Islet of Langerhans (tissue), 1 donor: ENCODE results near the gene HLA-C.
"Not testable (repeated sequence)": the region's sequence is repeated elsewhere in the genome, so short reads cannot be mapped to it uniquely, and the experiment has no call there.

ENCODE experiments used
- FAIRE-seq: peaks from one replicate; lab custom pipeline; 2011; peaks lifted over from hg19 to GRCh38; lab: Jason Lieb, UNC

Gene HLA-C

DNA sequence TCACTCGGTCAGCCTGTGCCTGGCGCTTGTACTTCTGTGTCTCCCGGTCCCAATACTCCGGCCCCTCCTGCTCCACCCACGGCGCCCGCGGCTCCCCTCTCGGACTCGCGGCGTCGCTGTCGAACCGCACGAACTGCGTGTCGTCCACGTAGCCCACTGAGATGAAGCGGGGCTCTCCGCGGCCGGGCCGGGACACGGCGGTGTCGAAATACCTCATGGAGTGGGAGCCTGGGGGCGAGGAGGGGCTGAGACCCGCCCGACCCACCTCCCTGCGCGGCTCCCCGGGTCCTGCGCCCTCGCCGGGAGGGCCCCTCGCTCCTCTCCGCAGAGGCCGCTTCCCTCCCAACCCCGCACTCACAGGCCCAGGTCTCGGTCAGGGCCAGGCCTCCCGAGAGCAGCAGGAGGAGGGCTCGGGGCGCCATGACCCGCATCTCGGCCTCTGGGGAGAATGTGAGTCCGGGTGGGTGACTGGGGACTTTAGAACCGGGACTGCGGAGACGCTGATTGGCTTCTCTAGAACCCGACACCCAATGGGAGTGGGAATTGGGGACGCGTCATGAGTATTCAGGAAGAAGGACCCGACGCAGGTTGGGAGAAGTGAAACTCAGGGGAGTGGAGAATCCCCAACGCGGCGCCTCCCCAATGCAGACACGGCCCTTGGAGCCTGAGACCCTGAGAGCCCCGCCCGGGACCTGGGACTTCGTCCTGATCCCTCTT, at the start of gene HLA-C:
TSS of gene HLA-C (minus strand) at position 452 of the 717 bp plus-strand sequence. CDS start at position 431, 21 bp downstream.
- no peak for FAIRE-seq

DNA sequence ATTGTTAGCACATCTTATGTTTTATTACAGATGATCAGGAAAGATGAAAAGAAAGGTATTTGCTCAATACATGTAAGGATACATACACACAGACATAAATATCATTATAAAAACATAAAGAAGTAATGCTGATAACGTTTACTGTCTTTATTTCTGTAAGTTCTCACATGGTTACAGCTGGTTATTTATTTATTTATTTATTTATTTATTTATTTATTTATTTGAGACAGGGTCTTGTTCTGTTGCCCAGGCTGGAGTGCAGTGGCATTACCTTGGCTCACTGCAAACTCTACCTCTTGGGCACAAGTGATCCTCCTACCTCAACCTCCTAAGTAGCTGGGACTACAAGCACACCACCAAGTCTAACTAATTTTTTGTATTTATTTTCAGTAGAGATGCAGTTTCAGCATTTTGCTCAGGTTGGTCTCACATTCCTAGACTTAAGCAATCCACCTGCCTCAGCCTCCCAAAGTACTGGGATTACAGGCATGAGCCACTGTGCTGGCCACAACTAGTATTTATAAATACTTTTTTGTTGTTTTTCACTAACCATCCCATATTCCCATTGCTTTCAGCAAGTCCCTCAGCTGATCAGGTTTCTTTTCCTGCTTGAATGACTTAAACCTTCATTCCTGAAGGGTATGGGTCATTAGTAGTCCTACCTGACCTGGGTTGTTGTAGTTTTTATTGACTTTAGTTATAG, 49.3 kb upstream of the HLA-C start:
- FAIRE-seq: peak; percentile 27

DNA sequence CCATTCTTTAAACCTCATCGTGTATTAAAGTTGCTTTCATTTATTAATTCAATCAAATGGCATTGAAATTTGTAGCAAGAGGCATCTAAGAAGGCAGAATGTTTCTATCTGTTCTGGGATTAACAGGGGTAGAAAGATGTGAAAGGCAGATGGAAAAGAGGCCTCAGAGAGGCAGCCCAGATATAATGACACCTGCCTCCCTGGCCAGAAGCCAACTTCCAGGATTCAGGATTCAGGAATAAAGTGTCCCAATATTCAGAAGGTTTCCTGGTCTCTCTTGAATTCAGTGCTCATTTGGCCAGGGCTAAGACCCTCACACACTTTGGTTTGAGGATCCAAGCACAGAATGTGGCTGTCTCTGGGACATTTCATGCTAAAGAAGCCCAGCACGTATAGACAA, 45.1 kb upstream of the HLA-C start:
- no peak for FAIRE-seq

- FAIRE-seq: no peak
These were observed 37.7 kb upstream of the HLA-C start for GRCh38 chr6:31309641-31310040.

GRCh38 chr6:31308845-31309175, 36.9 kb upstream of the HLA-C start:
- no peak for FAIRE-seq

- no peak for FAIRE-seq
These were observed 36.4 kb upstream of the HLA-C start for GRCh38 chr6:31308050-31308844.

DNA sequence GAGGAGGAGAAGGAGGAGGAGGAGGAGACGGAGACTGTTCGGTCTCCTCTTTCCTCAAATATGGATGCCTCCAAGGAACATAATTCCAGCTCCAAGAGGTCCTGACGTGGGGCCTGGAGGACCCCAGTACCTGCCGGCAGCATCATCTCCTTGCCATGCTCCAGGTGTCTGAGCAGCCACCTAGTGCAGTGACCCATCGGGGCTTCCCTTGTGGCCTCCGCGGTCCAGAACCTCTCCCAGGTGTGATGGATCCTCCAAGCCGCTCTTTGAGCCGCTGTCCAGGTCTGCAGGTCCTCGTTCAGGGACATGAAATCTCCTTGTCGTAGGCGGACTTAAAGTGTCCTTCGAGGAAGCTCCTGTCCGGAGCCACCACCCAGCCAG, 35.8 kb upstream of the HLA-C start:
- FAIRE-seq: no peak

DNA sequence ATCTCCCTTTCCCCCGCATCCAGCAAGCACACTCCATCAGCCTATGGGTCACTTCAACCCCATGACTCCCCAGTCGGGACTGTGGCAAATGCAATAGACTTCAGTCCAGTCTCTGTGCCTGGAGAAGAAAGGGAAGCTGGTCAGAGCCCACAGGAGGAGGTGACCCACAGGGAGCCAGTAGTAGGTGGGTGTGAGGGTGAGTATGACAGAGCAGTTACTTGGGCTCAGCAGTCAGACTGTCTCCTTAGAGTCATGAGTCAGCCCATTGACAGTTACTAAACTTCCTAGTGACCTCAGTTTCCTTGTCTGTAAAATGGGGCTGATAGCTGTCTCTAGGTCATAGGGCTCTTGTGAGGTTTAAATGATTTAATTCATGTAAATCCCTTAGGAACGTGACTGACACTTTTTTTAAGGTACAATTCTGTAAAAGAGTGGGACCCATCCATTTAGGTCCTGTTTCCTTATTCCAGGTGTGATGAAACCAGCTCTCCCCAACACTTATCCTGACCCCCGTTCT, 33.9 kb upstream of the HLA-C start:
- no peak for FAIRE-seq

DNA sequence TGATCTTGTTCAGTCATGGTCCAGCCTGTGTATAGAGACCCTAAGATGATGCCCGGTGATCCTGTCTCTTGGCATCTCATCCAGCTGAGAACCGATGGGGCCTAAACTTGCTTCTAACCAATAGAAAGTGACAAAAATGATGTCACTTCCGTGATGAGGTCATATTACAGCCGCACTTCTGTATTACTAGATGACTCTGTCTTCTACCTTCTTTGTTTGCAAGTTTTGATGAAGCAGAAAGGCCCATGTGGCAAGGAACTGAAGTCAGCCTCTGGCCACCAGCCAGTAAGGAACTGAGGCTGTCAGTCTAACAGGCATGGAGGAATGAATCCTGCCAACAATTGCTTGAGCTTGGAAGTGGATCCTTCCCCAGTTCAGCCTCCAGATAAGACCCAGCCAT, 32.8 kb upstream of the HLA-C start:
- no peak for FAIRE-seq

GRCh38 chr6:31300797-31301196, 28.9 kb upstream of the HLA-C start:
- no peak for FAIRE-seq

- no peak for FAIRE-seq
These were observed 28.1 kb upstream of the HLA-C start for GRCh38 chr6:31299947-31300346.

DNA sequence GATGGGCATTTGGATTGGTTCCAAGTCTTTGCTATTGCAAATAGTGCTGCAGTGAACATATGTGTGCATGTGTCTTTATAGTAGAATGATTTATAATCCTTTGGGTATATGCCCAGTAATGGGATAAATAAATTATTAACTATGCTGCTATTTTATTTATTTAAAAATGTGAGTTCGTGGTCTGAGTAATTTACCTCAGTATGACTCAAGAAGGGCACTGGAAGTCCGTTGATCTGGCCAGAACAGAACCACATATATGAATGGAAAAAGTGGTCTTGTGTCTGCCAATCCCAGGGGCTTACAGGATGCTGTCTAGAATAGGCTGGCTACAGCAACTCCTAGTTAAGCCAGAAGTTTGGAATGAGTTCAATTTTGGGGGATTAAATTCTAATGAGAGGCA, 27.6 kb upstream of the HLA-C start:
- no peak for FAIRE-seq

GRCh38 chr6:31294056-31294455, 22.2 kb upstream of the HLA-C start:
- FAIRE-seq: no peak

DNA sequence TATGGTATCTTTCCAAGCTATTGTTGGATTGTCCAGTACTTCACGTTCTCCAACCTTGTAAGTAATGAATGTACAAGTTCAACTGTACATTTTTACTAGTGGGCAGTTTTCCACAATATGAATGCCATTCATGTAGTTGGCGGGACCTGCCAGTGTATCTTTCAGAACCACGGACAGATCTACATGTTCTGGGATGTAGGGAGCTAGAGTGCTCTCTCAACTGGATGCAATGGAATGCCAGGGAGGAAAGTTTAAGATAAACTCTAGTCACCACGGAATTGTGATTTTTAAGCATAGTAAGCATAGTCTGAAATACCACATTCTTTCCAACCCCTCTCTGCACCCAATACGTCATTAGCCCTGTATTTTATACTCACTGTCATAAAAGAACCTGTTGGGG, 21.5 kb upstream of the HLA-C start:
- no peak for FAIRE-seq

GRCh38 chr6:31289788-31290187, 17.9 kb upstream of the HLA-C start:
- no peak for FAIRE-seq

DNA sequence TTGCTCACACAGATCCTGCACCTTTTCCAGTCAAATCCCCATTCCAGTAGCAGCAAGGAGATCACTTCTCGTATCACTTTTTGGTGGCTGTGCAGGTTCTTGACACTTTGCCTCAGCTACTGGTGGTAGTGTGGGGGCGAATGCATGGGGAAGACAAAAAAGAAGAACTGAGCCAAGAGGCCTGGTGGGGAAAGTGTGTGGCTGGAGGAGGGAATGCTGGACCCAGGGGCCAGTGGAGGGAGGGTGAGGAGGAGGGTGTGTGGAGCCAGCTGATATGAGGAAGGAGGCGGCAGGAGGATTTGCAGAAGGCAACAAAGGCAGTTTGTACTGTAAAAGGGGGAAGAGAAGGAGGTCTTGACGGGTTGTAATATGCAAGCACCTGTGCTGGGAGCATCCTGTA, 15.7 kb upstream of the HLA-C start:
- FAIRE-seq: no peak

- no peak for FAIRE-seq
These were observed 14.1 kb upstream of the HLA-C start for GRCh38 chr6:31285982-31286381.

- FAIRE-seq: no peak
These were observed 13.6 kb upstream of the HLA-C start for GRCh38 chr6:31285486-31285885.

DNA sequence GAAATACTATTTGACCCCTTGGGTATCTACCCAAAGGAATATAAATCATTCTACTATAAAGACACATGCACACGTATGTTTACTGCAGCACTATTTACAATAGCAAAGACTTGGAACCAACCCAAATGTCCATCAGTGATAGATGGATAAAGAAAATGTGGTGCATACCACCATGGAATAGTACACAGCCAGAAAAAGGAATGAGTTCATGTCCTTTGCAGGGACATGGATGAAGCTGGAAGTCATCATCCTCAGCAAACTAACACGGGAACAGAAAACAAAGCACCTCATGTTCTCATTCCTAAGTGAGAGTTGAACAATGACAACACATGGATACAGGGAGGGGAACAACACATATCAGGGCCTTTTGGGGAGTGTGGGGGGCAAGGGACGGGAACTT, 7.8 kb upstream of the HLA-C start:
- FAIRE-seq: not testable (repeated sequence)

DNA sequence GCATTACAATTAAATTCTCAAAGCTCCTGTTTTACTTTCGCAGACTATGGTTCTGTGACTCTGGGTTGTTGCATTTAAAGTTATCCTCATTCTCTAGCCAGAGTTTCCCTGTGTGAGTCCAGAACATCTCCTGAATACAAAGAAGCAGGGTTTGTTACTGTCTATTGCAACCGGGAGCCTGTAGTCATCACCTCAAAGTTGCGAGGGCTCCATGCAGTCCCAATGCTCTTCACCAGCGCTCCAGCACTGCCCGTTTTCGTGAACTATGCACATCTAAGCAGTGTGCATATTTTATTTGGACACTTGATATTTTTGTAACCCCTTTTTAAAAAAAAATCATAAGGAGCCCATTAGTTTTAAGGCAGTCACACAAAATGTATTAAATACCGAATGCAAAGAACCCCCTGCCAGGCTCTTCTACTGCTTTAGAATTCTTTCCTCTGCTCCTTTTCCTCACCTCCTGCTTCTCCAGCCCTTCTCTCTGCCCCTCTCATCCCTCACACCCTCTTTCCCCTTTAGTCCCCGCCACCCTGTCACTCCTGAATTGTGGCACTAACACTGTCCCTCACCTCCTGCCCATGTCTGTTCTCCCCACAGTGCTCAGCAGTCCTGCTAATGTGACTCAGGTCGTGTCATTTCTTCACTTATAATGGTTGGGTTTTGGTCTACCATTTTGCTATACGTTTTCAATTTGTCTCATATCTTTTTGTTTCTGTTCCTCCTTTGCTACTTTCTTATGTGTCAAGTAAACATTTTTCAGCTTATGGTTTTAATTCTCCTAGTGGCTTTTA, 1.1 kb upstream of the HLA-C start:
- no peak for FAIRE-seq

- no peak for FAIRE-seq
These were observed 544 bp upstream of the HLA-C start for GRCh38 chr6:31272436-31272835.
